T1000 (cell line): ENCODE measurements around the gene PRR3.

ENCODE experiments used
- DNase-seq: peaks from one replicate; lab custom pipeline; 2025; ENCODE audit warnings: mixed read lengths; lab: John Stamatoyannopoulos, UW

The PRR3 gene

GRCh38 chr6:30537931-30538330 is 19.2 kb upstream of the PRR3 start:
- no peak for DNase-seq

- peak; percentile 19 for DNase-seq
These were observed 15.3 kb upstream of the PRR3 start for GRCh38 chr6:30541515-30542403.

- no peak for DNase-seq
These were observed 14.7 kb upstream of the PRR3 start for GRCh38 chr6:30542404-30542725.

GRCh38 chr6:30542915-30543314 is 14.2 kb upstream of the PRR3 start:
- no peak for DNase-seq

GRCh38 chr6:30543821-30544220 is 13.3 kb upstream of the PRR3 start:
- no peak for DNase-seq

GRCh38 chr6:30544666-30545272 is 12.3 kb upstream of the PRR3 start:
- DNase-seq = peak; percentile 5

GRCh38 chr6:30547454-30547853 is 9.6 kb upstream of the PRR3 start:
- no peak for DNase-seq

GRCh38 chr6:30548375-30548774 is 8.7 kb upstream of the PRR3 start:
- peak; percentile 21 for DNase-seq

- DNase-seq = no peak
These were observed 2.7 kb upstream of the PRR3 start for GRCh38 chr6:30554404-30554803.

- DNase-seq = peak; percentile 48
These were observed 1.9 kb upstream of the PRR3 start for GRCh38 chr6:30554962-30555815.

- no peak for DNase-seq
These were observed 1.4 kb upstream of the PRR3 start for GRCh38 chr6:30555816-30556065.

GRCh38 chr6:30556066-30556905 is 809 bp upstream of the PRR3 start, which contains the start of gene GNL1:
Gene GNL1, minus strand, starts transcription at chr6:30556489. Its CDS starts 286 bp downstream, at chr6:30556203.
- DNase-seq = peak; percentile 91

GRCh38 chr6:30557683-30557981 is 537 bp downstream of the PRR3 start:
- DNase-seq = no peak

GRCh38 chr6:30560930-30561329 is 3.8 kb downstream of the PRR3 start:
- no peak for DNase-seq

- no peak for DNase-seq
These were observed 5.7 kb downstream of the PRR3 start for GRCh38 chr6:30562470-30563425.

GRCh38 chr6:30564114-30564513 is 7.0 kb downstream of the PRR3 start:
- no peak for DNase-seq

- no peak for DNase-seq
These were observed 8.7 kb downstream of the PRR3 start for GRCh38 chr6:30565772-30566171.

GRCh38 chr6:30568245-30568644 is 11.2 kb downstream of the PRR3 start:
- DNase-seq = no peak

- no peak for DNase-seq
These were observed 13.2 kb downstream of the PRR3 start for GRCh38 chr6:30570263-30570662.

GRCh38 chr6:30570740-30571074 is 13.6 kb downstream of the PRR3 start:
- no peak for DNase-seq
